HepG2 (cell line): Measurements from ENCODE around the gene CCRL2. TPM values are rescaled to one million over a fixed set of nuclear protein-coding genes. Genes with fewer than 3 reads are reported as not detected.
A peak's percentile ranks its signal among the peaks of the same experiment; 100 is the strongest.

ENCODE experiments used
- ATAC-seq: fragments of 200-7000 bp; cut with Tn5 transposase; 3 replicates; pipeline ENCODE4 v1.9.1; 2020; ENCODE audit warnings: mild to moderate bottlenecking, moderate library complexity
- BruUV-seq: library from RNA; stranded (reverse); fragments of 400-500 nt; replicated peaks from 2 replicates; lab custom pipeline; 2021; lab: Mats Ljungman, UMichigan
- CTCF ChIA-PET: fragments of 300-600 bp; formaldehyde crosslinking; extraction: SDS; loops from one replicate; lab custom pipeline; 2021; ENCODE audit warnings: low total read pairs, inconsistent platforms, low intra/inter-chr PET ratio; lab: Yijun Ruan, JAX
- POLR2A ChIA-PET: fragments of 350-600 bp; sonication (Branson Sonifier 250); formaldehyde crosslinking; loops from one replicate; lab custom pipeline; 2020; ENCODE audit warnings: antibody characterized with exemption, inconsistent platforms; lab: Yijun Ruan, JAX
- DNase-seq: peaks from one replicate; pipeline ENCODE4 v3.0.0-alpha.2; 2015; ENCODE audit warnings: low spot score
- FAIRE-seq: peaks from 3 replicates; lab custom pipeline; 2011; peaks lifted over from hg19 to GRCh38; lab: Jason Lieb, UNC
- H2AFZ ChIP-seq: one replicate; pipeline ENCODE4 v1.6.1; 2011; ENCODE audit warnings: low read length, inconsistent platforms
- H3K27ac ChIP-seq: fragments of 300-600 bp; 3 replicates; pipeline ENCODE4 v1.8.0; 2011; ENCODE audit warnings: mixed run types, mild to moderate bottlenecking, mixed read lengths, low read length, inconsistent platforms; ENCODE audit not compliant: insufficient read depth; ENCODE audit errors: extremely low read length
- H3K27me3 ChIP-seq, 2 experiments: fragments of 200-600 bp in 1 of 2; 2 replicates in 1 of 2; 3 replicates in 1 of 2; pipeline versions ENCODE4 v1.6.0 to v1.8.0; 2011; ENCODE audit warnings: low read length in 2 of 2, mild to moderate bottlenecking in 2 of 2, moderate library complexity in 2 of 2, inconsistent platforms in 1 of 2; ENCODE audit not compliant: insufficient read depth in 2 of 2, control insufficient read depth in 1 of 2
- H3K36me3 ChIP-seq, 2 experiments: fragments of 200-600 bp in 1 of 2; replicated peaks in 1 of 2; 2 replicates in 1 of 2; 3 replicates in 1 of 2; pipeline versions ENCODE4 v1.5.1 to v1.8.0; 2011; ENCODE audit warnings: low read length in 2 of 2, inconsistent platforms in 1 of 2; ENCODE audit not compliant: insufficient read depth in 2 of 2, control insufficient read depth in 1 of 2
- H3K4me1 ChIP-seq: 2 replicates; pipeline ENCODE4 v1.5.1; 2012; ENCODE audit warnings: low read length, inconsistent platforms; ENCODE audit not compliant: insufficient read depth
- H3K4me2 ChIP-seq: 2 replicates; pipeline ENCODE4 v1.6.0; 2011; ENCODE audit warnings: low read depth, low read length, inconsistent platforms
- H3K4me3 ChIP-seq, 3 experiments: fragments of 200-600 bp in 1 of 3; sonication (generic), shearing (Covaris generic) in 1 of 3; replicated peaks in 1 of 3; 2 replicates each; pipeline ENCODE4 v1.5.1; 2011 to 2016; ENCODE audit warnings: low read length in 3 of 3, inconsistent platforms in 2 of 3, low read depth in 2 of 3, mild to moderate bottlenecking in 2 of 3, control low read depth in 1 of 3, mixed read lengths in 1 of 3; ENCODE audit not compliant: insufficient read depth in 1 of 3
- H3K79me2 ChIP-seq: one replicate; pipeline ENCODE4 v1.6.1; 2011; ENCODE audit warnings: low read length, inconsistent platforms; ENCODE audit not compliant: insufficient read depth
- H3K9ac ChIP-seq: 2 replicates; pipeline ENCODE4 v1.6.0; 2011; ENCODE audit warnings: mild to moderate bottlenecking, low read depth, low read length, inconsistent platforms; ENCODE audit not compliant: insufficient read depth
- H3K9me3 ChIP-seq: 2 replicates; pipeline ENCODE4 v1.5.1; 2012; ENCODE audit warnings: mild to moderate bottlenecking, low read length
- H4K20me1 ChIP-seq: 2 replicates; pipeline ENCODE4 v1.6.0; 2011; ENCODE audit warnings: inconsistent platforms, mild to moderate bottlenecking, low read length, moderate library complexity; ENCODE audit not compliant: insufficient read depth
- ZBTB49 ChIP-seq: sonication (generic); formaldehyde crosslinking; IDR thresholded peaks from 2 replicates; pipeline ENCODE4 v1.4.0; 2020; ENCODE audit warnings: missing genetic modification reagents, borderline replicate concordance
- WGBS: methylation state at CpG from one replicate; pipeline ENCODE4 v1.1.6; 2017; ENCODE audit warnings: low lambda C conversion rate; 5-methylcytosine and 5-hydroxymethylcytosine counted together
- in situ Hi-C: cut with HindIII; loops from 2 replicates; pipeline ENCODE4 v1.10.0; 2017; ENCODE audit warnings: low pct_unique_long_range_greater_than_20kb; ENCODE audit not compliant: extremely low pct_ligation_motif_present
- intact Hi-C: fragments of 100-400 bp; cut with micrococcal nuclease; formaldehyde crosslinking; loops from one replicate; pipeline ENCODE4 v1.10.0; 2022; ENCODE audit not compliant: unreplicated experiment
- polyA plus RNA-seq, 8 experiments: library from polyadenylated mRNA; depleted of rRNA in 3 of 8; stranded (reverse) in 7 of 8; unstranded in 1 of 8; fragments of >200 nt; fragmentation: Illumina TruSeq in 4 of 8; extraction: Trizol in 4 of 8; gene quantifications; 2 replicates each; pipeline versions ENCODE4 v1.2.1 to v1.2.3, GENCODE V29; 2011 to 2016; ENCODE audit warnings: low read depth in 4 of 8, missing spikeins in 1 of 8, mixed read lengths in 1 of 8; ENCODE audit not compliant: insufficient read depth in 1 of 8
- total RNA-seq, 5 experiments: library from RNA; depleted of rRNA; stranded (reverse); fragments of >200 nt; fragmentation: Illumina TruSeq; extraction: Trizol; gene quantifications; 2 replicates each; pipeline ENCODE4 v1.2.3, GENCODE V29; 2016; ENCODE audit warnings: low read depth in 1 of 5
- TF ChIP-seq, protein P1 (sequence below): sonication (generic); formaldehyde crosslinking; IDR thresholded peaks from 2 replicates; pipeline ENCODE4 v1.5.1; 2020; ENCODE audit warnings: mild to moderate bottlenecking, moderate library complexity, missing genetic modification reagents
- TF ChIP-seq, protein P2 (sequence below): sonication (generic); formaldehyde crosslinking; IDR thresholded peaks from 2 replicates; pipeline ENCODE4 v1.4.0; 2020; ENCODE audit warnings: low read depth, missing genetic modification reagents

The CCRL2 gene
- total and polyA plus RNA-seq, 2 of the 13 experiments (the other 11 are each of a cell fraction or from before 2014, with no cell fraction given): not detected

- no peak overlapping the region for H3K4me3 ChIP-seq
- no peaks in the 10 kb centered on the region for H3K9me3 ChIP-seq
- H3K27ac ChIP-seq: no peak overlapping the region
- FAIRE-seq (no peak), DNase-seq (no peak), ATAC-seq (no peak)
- WGBS: 0% methylated on average over 2 of the region's 2 CpGs
- no peak overlapping the region for H3K9ac ChIP-seq
- no peaks in the 10 kb centered on the region for H3K4me1 ChIP-seq
- H4K20me1 ChIP-seq: no peaks in the 10 kb centered on the region
- BruUV-seq: no TSS peak
- no peaks in the 10 kb centered on the region for H3K36me3 ChIP-seq
- no peak overlapping the region for H2AFZ ChIP-seq
- POLR2A ChIA-PET: no interaction called here
- CTCF ChIA-PET: no interaction called here
- in situ Hi-C loops (no loop called here), intact Hi-C loops (no loop called here)
- TF ChIP-seq, protein P1, sequence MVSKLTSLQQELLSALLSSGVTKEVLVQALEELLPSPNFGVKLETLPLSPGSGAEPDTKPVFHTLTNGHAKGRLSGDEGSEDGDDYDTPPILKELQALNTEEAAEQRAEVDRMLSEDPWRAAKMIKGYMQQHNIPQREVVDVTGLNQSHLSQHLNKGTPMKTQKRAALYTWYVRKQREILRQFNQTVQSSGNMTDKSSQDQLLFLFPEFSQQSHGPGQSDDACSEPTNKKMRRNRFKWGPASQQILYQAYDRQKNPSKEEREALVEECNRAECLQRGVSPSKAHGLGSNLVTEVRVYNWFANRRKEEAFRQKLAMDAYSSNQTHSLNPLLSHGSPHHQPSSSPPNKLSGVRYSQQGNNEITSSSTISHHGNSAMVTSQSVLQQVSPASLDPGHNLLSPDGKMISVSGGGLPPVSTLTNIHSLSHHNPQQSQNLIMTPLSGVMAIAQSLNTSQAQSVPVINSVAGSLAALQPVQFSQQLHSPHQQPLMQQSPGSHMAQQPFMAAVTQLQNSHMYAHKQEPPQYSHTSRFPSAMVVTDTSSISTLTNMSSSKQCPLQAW (CRISPR knock-in tag): no peak
- no peak overlapping the region for H3K4me2 ChIP-seq
- peaks cover 0 to 5% of the 10 kb centered on the region in 2 experiments; a peak in 2 of 5 replicates for H3K27me3 ChIP-seq
- no peaks in the 10 kb centered on the region for H3K79me2 ChIP-seq
These were observed 13.9 kb downstream of the CCRL2 start for GRCh38 chr3:46420931-46421330.

GRCh38 chr3:46422617-46423016 is 15.6 kb downstream of the CCRL2 start:
- FAIRE-seq (no peak), ATAC-seq (no peak), DNase-seq (no peak)
- CTCF ChIA-PET: no interaction called here
- 51% methylated on average over 4 of the region's 6 CpGs for WGBS
- in situ Hi-C loops: no loop called here
- TF ChIP-seq, protein P2, sequence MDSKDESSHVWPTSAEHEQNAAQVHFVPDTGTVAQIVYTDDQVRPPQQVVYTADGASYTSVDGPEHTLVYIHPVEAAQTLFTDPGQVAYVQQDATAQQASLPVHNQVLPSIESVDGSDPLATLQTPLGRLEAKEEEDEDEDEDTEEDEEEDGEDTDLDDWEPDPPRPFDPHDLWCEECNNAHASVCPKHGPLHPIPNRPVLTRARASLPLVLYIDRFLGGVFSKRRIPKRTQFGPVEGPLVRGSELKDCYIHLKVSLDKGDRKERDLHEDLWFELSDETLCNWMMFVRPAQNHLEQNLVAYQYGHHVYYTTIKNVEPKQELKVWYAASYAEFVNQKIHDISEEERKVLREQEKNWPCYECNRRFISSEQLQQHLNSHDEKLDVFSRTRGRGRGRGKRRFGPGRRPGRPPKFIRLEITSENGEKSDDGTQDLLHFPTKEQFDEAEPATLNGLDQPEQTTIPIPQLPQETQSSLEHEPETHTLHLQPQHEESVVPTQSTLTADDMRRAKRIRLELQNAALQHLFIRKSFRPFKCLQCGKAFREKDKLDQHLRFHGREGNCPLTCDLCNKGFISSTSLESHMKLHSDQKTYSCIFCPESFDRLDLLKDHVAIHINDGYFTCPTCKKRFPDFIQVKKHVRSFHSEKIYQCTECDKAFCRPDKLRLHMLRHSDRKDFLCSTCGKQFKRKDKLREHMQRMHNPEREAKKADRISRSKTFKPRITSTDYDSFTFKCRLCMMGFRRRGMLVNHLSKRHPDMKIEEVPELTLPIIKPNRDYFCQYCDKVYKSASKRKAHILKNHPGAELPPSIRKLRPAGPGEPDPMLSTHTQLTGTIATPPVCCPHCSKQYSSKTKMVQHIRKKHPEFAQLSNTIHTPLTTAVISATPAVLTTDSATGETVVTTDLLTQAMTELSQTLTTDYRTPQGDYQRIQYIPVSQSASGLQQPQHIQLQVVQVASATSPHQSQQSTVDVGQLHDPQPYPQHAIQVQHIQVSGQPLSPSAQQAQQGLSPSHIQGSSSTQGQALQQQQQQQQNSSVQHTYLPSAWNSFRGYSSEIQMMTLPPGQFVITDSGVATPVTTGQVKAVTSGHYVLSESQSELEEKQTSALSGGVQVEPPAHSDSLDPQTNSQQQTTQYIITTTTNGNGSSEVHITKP: 0 out of 2 replicates have a peak, but pooled peaks have one; percentile 52
- TF ChIP-seq ZBTB49: no peak
- TF ChIP-seq, all 625 proteins: peak for 1
- H3K9me3 ChIP-seq: no peaks in the 10 kb centered on the region
- no peaks in the 10 kb centered on the region; a peak in 1 of 5 replicates for H3K27me3 ChIP-seq
- POLR2A ChIA-PET: no interaction called here
- no peaks in the 10 kb centered on the region for H3K79me2 ChIP-seq
- no TSS peak for BruUV-seq
- no peak overlapping the region for H2AFZ ChIP-seq
- no peaks in the 10 kb centered on the region for H3K36me3 ChIP-seq
- no peak overlapping the region for H3K4me2 ChIP-seq
- no peaks in the 10 kb centered on the region; the same call in 1 of the 2 replicates for H3K4me1 ChIP-seq
- no peak overlapping the region for H3K4me3 ChIP-seq
- intact Hi-C loops: no loop called here
- no peaks in the 10 kb centered on the region for H4K20me1 ChIP-seq
- H3K27ac ChIP-seq: no peak overlapping the region
- H3K9ac ChIP-seq: no peak overlapping the region
